Fibroblast of villous mesenchyme (primary cell): ENCODE results near the gene TMC2. TPM values are rescaled to one million over a fixed set of nuclear protein-coding genes. Genes with fewer than 3 reads are reported as not detected.

ENCODE experiments used
- DNase-seq: peaks from one replicate; pipeline ENCODE4 v3.0.0-alpha.2; 2010; ENCODE audit warnings: low read depth
- H3K4me3 ChIP-seq: 2 replicates; pipeline ENCODE4 v1.5.1; 2011; ENCODE audit warnings: low read depth, mild to moderate bottlenecking, low read length
- CTCF ChIP-seq: IDR thresholded peaks from 2 replicates; pipeline ENCODE4 v1.5.1; 2012; ENCODE audit warnings: low read depth, mild to moderate bottlenecking, low read length; ENCODE audit not compliant: insufficient read depth
- total RNA-seq: library from RNA; depleted of rRNA; stranded (reverse); fragments of >200 nt; gene quantifications from 2 replicates; pipeline ENCODE4 v1.2.3, GENCODE V29; 2012

Gene TMC2
- total RNA-seq, 1 donor: not detected

DNA sequence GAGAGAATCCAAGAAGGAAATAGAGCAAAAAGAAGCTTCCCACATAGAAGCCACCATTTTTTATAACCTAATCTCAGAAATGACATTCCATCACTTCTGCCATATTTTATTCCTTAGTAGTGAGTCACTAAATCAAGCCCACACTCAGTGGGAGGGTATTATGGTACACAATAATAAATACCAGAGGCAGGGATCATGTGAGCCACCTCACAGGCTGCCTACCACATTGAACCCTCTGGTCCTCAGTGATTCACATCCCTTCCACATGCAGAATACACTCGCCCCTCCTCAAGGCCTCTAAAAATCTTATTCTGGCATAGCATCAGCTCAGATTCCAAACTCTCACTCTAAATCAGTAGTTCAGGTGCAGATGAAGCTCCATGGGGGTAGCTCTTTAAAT lies 49.4 kb downstream of the TMC2 start:
- TF ChIP-seq CTCF: no peak
- DNase-seq: peak; percentile 6
- H3K4me3 ChIP-seq: no peak overlapping the region

DNA sequence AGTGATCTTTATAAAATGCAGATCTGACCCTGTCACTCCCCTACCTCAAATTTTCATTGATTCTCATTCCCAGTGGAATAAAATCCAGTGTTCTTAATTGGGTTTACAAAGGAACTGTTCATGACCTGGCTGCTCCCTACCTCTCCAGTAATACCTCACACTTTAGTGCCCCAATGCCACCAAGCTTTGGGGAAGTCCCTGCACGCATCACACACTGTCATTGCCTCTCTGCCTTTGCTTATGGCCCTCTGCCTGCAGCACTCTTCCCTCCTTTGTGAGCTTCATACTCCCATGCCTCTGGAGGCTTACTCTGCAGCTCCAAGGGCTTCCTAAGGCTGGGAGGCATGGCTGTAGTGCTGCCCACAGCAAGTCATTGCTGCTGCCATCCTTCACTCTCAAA lies 57.4 kb downstream of the TMC2 start:
- H3K4me3 ChIP-seq: no peak overlapping the region
- no peak for DNase-seq
- TF ChIP-seq CTCF: no peak

DNA sequence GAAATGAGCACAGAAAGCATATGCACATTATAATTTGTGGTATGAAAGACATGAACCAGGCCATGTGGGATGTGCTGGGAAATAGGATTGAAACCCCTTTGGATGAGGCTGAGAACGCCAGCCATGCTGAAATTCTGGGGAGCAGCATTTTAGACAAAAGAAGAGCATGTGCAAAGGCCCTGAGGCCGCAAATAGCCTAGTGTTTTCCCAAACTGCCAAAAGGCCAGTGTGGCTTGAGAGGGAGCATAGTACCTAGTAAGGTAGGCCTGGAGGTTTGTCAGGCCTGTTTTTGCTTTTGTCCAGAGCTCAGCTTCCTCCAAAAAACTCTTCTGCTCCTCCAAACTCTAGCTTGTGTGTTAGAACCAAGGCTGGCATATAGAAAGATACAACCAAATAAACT lies 58.7 kb downstream of the TMC2 start:
- TF ChIP-seq CTCF: no peak

DNA sequence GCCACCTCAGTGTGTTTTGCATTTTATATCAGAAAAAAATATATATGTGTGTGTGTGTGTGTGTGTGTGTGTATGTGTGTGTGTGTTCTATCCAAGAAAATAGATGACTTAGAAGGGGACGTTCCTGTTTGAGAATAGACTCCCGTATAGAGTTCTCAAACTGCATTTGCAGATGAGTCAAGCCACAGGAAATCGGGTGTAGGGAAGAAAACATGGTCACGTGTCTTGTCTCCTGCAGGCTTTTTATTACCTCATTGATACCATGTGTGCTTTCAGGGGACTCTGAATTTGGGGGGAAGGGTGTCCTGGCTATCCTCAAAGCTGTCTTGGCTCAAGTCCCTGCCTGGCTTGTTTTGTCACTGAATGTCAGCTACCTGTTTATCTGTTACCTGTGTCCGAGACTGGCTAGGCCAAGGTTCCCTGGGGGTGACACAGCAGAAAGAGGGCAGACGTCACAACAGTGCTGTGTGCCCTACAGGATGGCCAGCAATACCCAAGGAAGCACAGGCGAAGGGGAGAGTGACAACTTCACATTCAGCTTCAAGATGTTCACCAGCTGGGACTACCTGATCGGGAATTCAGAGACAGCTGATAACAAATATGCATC lies 60.4 kb downstream of the TMC2 start:
- DNase-seq: no peak

More for the DNA sequence above, 58.7 kb downstream of the TMC2 start:
- no peak for DNase-seq
- H3K4me3 ChIP-seq: no peak overlapping the region

DNA sequence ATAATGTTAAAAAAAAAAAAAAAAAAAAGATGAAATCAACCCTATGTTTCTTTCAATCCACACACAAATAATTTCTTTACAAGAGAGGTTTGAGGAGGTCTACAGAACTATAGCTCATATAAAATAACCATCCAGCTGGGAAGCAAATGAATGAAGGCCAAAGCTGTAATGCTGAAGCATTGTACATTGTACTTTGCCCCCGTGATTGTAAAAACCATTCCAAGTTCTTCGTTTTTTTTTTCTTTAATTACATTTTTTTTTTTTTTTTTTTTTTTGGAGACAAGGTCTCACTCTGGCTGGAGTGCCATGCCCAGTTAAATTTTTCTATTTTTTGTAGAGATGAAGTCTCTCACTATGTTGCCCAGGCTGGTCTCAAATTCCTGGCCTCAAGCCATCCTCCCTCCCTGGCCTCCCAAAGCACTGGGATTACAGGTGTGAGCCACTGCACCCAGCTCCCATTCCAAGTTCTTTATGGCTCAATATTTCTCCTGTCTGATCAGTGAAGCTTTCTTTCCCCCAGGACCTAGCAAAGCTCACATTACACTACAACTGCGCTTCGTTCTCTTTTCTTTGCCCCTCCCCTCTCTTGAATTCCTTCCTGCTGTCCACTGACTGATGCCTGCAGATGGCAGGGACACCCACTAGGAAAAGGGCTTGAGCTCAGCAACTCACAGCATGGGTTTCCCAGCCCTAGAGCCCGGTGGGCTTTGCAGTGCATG lies 63.1 kb downstream of the TMC2 start:
- no peak for DNase-seq
- no peak for TF ChIP-seq CTCF
- no peak overlapping the region for H3K4me3 ChIP-seq

More for the DNA sequence above, 60.4 kb downstream of the TMC2 start:
- no peak for TF ChIP-seq CTCF
- no peak overlapping the region for H3K4me3 ChIP-seq

DNA sequence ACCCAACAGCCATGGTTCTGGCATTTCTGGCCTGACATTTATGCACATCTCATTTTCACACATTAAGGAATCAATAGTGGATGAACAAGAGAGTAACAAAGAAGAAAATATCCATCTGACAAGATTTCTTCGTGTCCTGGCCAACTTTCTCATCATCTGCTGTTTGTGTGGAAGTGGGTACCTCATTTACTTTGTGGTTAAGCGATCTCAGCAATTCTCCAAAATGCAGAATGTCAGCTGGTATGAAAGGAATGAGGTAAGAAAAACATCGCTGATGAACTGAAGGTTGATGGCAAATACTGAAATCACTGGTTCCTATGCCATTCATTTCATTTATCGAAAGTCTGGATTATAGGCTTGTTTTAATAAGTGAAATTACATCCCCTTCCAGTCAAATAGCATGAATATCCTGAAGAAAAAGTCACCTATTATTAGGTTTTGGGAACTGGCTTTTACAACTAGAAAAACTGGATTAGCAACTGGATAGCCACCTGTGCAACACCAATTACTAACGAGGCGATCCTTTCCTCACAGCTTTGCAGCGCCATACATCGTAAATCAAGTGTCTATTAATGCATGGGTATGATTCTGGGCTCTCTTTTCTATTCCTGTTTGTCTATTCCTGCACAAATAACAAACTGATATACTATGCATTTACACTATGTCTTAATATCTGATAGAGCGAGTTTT lies 65.8 kb downstream of the TMC2 start:
- no peak for TF ChIP-seq CTCF
- H3K4me3 ChIP-seq: no peak overlapping the region
- DNase-seq: no peak
